ENCODE data around the gene PIH1D1. TPM values are rescaled to one million over a fixed set of nuclear protein-coding genes. Genes with fewer than 3 reads are reported as not detected.
"Not testable (repeated sequence)": the region's sequence is repeated elsewhere in the genome, so short reads cannot be mapped to it uniquely, and the experiment has no call there.

The PIH1D1 gene
- total RNA-seq, 1 experiment from 2014 or later: 166 TPM

- Histone ChIP-seq H3K27me3 (ENCODE audit: insufficient read depth, low read length) (no peaks in the 10 kb centered on the region; the same call in 1 of the 2 replicates), H2BK15ac (ENCODE audit: low read depth, low read length) (no peak within 1 kb of the TSS), H4K20me1 (ENCODE audit: control insufficient read depth, insufficient read depth, insufficient read length) (no peaks in the 10 kb centered on the region), H3K9me3 (ENCODE audit: control insufficient read depth, low read depth, low read length) (no peaks in the 10 kb centered on the region), H2BK12ac (ENCODE audit: insufficient read length, low read depth, low read length) (no peak within 1 kb of the TSS), H3K23ac (ENCODE audit: insufficient read length, low read depth, low read length) (no peak within 1 kb of the TSS), H3K23me2 (ENCODE audit: insufficient read length, low read depth, low read length, poor library complexity, severe bottlenecking) (no peaks in the 10 kb centered on the region), H3K9ac (ENCODE audit: extremely low read depth, insufficient read length, low read length) (no peak within 1 kb of the TSS), H3K4me1 (ENCODE audit: insufficient read depth, low read length) (peaks cover 3% of the 10 kb centered on the region; the same call in 1 of the 2 replicates), H4K91ac (ENCODE audit: insufficient read length, low read depth, low read length) (no peak within 1 kb of the TSS), H2AFZ (ENCODE audit: low read length) (no peak within 1 kb of the TSS), H3K4me2 (ENCODE audit: insufficient read depth, insufficient read length, low read length) (peak within 1 kb of the TSS; percentile 37), H3T11ph (ENCODE audit: low read length) (no peak within 1 kb of the TSS), H3K14ac (ENCODE audit: insufficient read depth, low read length) (no peak within 1 kb of the TSS), H3K79me1 (ENCODE audit: insufficient read depth, low read depth, low read length, poor library complexity, severe bottlenecking) (no peaks in the 10 kb centered on the region), H2BK20ac (ENCODE audit: low read depth, low read length, poor library complexity, severe bottlenecking) (no peak within 1 kb of the TSS), H4K8ac (replicated peaks; ENCODE audit: insufficient read length, low read depth, low read length) (no peak within 1 kb of the TSS), H2BK5ac (ENCODE audit: insufficient read length, low read length) (no peak within 1 kb of the TSS), H2AK5ac (ENCODE audit: insufficient read length, low read length) (no peak within 1 kb of the TSS), H3K56ac (ENCODE audit: insufficient read length, low read depth, low read length) (no peak within 1 kb of the TSS), H2BK120ac (ENCODE audit: low read depth, low read length, poor library complexity, severe bottlenecking) (no peak within 1 kb of the TSS), H4K5ac (ENCODE audit: insufficient read length, low read depth, low read length) (no peak within 1 kb of the TSS), H3K18ac (ENCODE audit: insufficient read length, low read depth, low read length) (no peak within 1 kb of the TSS), H3K79me2 (ENCODE audit: insufficient read depth, low read length) (no peaks in the 10 kb centered on the region), H3K4ac (ENCODE audit: low read depth, low read length) (no peak within 1 kb of the TSS), H3K27ac (ENCODE audit: insufficient read length, low read depth, low read length) (no peak within 1 kb of the TSS)
- peak; percentile 68 for DNase-seq
- Mint-ChIP-seq H3K27ac (no peak within 1 kb of the TSS), H3K9me3 (peaks cover 0 to 2% of the 10 kb centered on the region in 2 experiments; a peak in 1 of 5 replicates), H3K36me3 (ENCODE audit: insufficient read depth in 1 of 3, low read depth in 3 of 3) (peaks cover 3 to 15% (median 14%) of the 10 kb centered on the region in 3 experiments; a peak in 4 of 7 replicates), H3K27me3 (ENCODE audit: low read depth) (peaks cover 19% of the 10 kb centered on the region), H3K4me1 (peaks cover 13 to 27% of the 10 kb centered on the region in 2 experiments), H3K4me3 (peak within 1 kb of the TSS; percentile 54 to 66; a peak in 4 of 5 replicates)
- peak; percentile 99 for TF ChIP-seq CTCF (conservative IDR thresholded peaks at IDR 0.05)
- WGBS (ENCODE audit: extremely low coverage, insufficient read length, low lambda C conversion rate): no CpG with 5 or more reads among the region's 33 CpGs
Observed at GRCh38 chr19:49473868-49474541, 22.4 kb upstream of the PIH1D1 start, which contains the start of gene FLT3LG. Gene FLT3LG, plus strand, starts transcription at chr19:49474215. Its CDS starts 425 bp downstream, at chr19:49474640.

GRCh38 chr19:49473501-49473867 is 21.9 kb upstream of the PIH1D1 start:
- not testable (repeated sequence) for H2AFZ ChIP-seq (ENCODE audit: low read length); H3K23ac ChIP-seq (ENCODE audit: insufficient read length, low read depth, low read length); H3T11ph ChIP-seq (ENCODE audit: low read length); H2BK12ac ChIP-seq (ENCODE audit: insufficient read length, low read depth, low read length); H3K79me2 ChIP-seq (ENCODE audit: insufficient read depth, low read length); H3K27ac ChIP-seq (ENCODE audit: insufficient read length, low read depth, low read length); H3K27ac Mint-ChIP-seq; H3K14ac ChIP-seq (ENCODE audit: insufficient read depth, low read length); H3K9me3 Mint-ChIP-seq; H3K4ac ChIP-seq (ENCODE audit: low read depth, low read length); H3K18ac ChIP-seq (ENCODE audit: insufficient read length, low read depth, low read length); H2AK5ac ChIP-seq (ENCODE audit: insufficient read length, low read length); H4K20me1 ChIP-seq (ENCODE audit: control insufficient read depth, insufficient read depth, insufficient read length); H3K4me1 ChIP-seq (ENCODE audit: insufficient read depth, low read length); H2BK5ac ChIP-seq (ENCODE audit: insufficient read length, low read length); H3K9me3 ChIP-seq (ENCODE audit: control insufficient read depth, low read depth, low read length); H4K5ac ChIP-seq (ENCODE audit: insufficient read length, low read depth, low read length); H2BK15ac ChIP-seq (ENCODE audit: low read depth, low read length); H4K91ac ChIP-seq (ENCODE audit: insufficient read length, low read depth, low read length); H4K8ac ChIP-seq (replicated peaks; ENCODE audit: insufficient read length, low read depth, low read length); DNase-seq; H3K23me2 ChIP-seq (ENCODE audit: insufficient read length, low read depth, low read length, poor library complexity, severe bottlenecking); H3K56ac ChIP-seq (ENCODE audit: insufficient read length, low read depth, low read length); H3K79me1 ChIP-seq (ENCODE audit: insufficient read depth, low read depth, low read length, poor library complexity, severe bottlenecking); H3K4me2 ChIP-seq (ENCODE audit: insufficient read depth, insufficient read length, low read length); H2BK20ac ChIP-seq (ENCODE audit: low read depth, low read length, poor library complexity, severe bottlenecking); H3K9ac ChIP-seq (ENCODE audit: extremely low read depth, insufficient read length, low read length); H2BK120ac ChIP-seq (ENCODE audit: low read depth, low read length, poor library complexity, severe bottlenecking); H3K4me3 Mint-ChIP-seq; H3K27me3 ChIP-seq (ENCODE audit: insufficient read depth, low read length)
- H3K36me3 Mint-ChIP-seq (ENCODE audit: insufficient read depth in 1 of 3, low read depth in 3 of 3): peaks cover 5 to 18% (median 18%) of the 10 kb centered on the region in 3 experiments; a peak in 4 of 7 replicates
- no CpG with 5 or more reads among the region's 9 CpGs for WGBS (ENCODE audit: extremely low coverage, insufficient read length, low lambda C conversion rate)
- H3K4me1 Mint-ChIP-seq: peaks cover 15 to 32% of the 10 kb centered on the region in 2 experiments
- H3K27me3 Mint-ChIP-seq (ENCODE audit: low read depth): peaks cover 19% of the 10 kb centered on the region

Measured in H9 (cell line).